Cardiac fibroblast (primary cell): ENCODE results near the gene LDB3.

ENCODE experiments used
- DNase-seq, 2 donors: peaks; one replicate each; pipeline versions ENCODE4 v3.0.0 to v3.0.0-alpha.2; 2010; ENCODE audit warnings: low read depth in 2 of 2
- H3K4me3 ChIP-seq, 2 donors: replicated peaks in 1 of 2; 1 replicate in 1 of 2; 2 replicates in 1 of 2; pipeline ENCODE4 v1.5.1; 2011; ENCODE audit warnings: low read depth in 2 of 2, low read length in 2 of 2, mild to moderate bottlenecking in 2 of 2, moderate library complexity in 1 of 2
- TF ChIP-seq, protein P1 (sequence below): IDR thresholded peaks from one replicate; pipeline ENCODE4 v1.5.1; 2011; ENCODE audit warnings: low read depth, mild to moderate bottlenecking, low read length, inconsistent platforms

Gene LDB3

DNA sequence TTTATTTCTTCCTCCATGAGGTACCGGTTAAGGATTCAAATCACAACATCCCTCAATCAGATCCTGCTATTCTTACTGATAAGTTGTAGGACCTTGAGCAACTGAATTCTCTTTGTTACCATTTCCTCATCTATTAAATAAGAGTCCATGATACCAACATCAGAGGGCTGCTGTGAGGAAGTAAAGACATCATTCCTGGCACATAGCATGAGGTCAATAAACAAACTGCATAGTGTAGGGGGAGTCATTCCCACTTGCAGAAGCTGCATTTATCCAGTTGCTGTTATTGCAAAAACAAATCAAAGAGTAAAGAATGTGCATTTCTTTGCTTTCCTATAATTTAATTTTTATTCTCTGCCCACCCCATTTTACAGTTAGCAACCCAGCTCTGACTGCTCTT lies 36.8 kb downstream of the LDB3 start:
- TF ChIP-seq, protein P1, sequence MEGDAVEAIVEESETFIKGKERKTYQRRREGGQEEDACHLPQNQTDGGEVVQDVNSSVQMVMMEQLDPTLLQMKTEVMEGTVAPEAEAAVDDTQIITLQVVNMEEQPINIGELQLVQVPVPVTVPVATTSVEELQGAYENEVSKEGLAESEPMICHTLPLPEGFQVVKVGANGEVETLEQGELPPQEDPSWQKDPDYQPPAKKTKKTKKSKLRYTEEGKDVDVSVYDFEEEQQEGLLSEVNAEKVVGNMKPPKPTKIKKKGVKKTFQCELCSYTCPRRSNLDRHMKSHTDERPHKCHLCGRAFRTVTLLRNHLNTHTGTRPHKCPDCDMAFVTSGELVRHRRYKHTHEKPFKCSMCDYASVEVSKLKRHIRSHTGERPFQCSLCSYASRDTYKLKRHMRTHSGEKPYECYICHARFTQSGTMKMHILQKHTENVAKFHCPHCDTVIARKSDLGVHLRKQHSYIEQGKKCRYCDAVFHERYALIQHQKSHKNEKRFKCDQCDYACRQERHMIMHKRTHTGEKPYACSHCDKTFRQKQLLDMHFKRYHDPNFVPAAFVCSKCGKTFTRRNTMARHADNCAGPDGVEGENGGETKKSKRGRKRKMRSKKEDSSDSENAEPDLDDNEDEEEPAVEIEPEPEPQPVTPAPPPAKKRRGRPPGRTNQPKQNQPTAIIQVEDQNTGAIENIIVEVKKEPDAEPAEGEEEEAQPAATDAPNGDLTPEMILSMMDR, result no peak
- H3K4me3 ChIP-seq, result no peak overlapping the region
- DNase-seq, result no peak

DNA sequence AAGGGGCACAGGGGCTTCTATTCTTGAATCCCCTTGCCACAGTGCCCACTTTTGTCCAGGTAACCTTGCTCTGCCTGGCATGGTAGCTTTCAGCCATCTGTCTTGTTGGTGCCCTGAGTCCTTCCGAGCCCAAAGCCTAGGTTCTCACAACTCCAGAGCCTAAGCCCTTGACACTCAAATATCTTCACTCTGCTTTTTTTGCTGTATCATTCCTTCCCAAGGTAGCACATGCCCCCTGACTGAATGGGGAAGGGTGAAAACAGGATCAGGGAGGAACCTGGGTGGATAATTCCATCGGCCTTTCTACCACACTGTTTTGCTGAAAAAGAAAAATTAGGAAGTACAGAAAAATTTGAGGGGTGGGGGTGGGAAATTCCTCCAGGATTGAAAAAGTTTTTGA lies 37.6 kb downstream of the LDB3 start:
- TF ChIP-seq, protein P1, result no peak
- DNase-seq, result no peak
- H3K4me3 ChIP-seq, result no peak overlapping the region

DNA sequence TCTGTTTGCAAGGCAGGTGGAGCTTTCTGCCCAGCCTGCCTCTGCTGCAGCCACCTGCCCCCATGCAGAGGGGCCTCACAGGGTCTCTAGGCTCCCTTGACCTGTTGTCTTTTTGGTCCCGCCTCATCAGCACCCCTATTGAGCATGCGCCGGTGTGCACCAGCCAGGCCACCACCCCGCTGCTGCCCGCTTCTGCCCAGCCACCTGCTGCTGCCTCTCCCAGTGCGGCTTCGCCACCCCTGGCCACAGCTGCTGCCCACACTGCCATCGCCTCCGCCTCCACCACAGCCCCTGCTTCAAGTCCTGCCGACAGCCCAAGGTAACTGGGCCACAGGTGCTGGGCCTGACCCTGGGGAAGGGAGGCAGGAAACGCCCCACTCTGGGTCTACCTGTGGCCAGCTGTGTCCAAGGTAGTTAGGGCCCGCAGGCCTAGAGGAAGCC lies 38.1 kb downstream of the LDB3 start:
- H3K4me3 ChIP-seq, result no peak overlapping the region
- TF ChIP-seq, protein P1, result no peak

DNA sequence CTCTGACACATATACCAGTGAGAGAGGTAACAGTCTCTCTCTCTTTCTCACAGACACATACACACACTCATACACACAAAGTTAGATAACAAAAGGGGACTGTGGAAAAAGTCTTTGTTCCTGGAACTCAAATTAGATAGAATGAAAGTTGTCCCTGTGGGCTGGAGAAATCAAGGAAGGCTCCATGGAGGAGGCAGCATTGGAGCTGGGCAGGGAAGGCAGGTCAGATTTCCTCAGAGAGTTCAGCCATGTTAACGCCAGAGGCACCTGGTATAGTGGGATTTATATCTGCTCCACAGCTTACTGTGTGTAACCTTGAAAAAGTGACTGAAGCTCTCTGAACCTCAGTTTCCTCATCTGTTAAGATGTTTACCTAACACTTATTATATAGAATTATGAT lies 38.7 kb downstream of the LDB3 start:
- no peak for DNase-seq
- TF ChIP-seq, protein P1, result no peak
- H3K4me3 ChIP-seq, result no peak overlapping the region

More for the DNA sequence above, 38.1 kb downstream of the LDB3 start:
- DNase-seq, result no peak

DNA sequence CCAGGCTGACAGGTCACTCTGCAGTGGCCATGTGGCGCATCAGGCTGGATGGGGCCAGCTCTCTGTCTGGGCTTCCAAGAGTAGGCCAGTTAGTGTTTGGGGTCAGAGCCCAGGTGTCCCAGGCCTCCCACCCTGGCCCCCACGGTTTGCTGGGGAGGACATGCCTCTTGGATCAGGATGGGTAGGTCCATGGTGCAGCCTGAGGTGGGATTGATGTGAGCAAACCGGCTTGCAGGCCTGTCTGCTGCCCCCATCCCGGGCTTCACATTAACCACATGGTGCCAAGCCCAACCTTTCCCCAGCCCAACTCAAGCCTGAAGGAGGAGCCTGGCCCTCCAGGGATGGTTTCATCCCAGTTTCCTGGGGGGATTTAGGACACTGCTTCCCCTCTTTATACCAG lies 39.2 kb downstream of the LDB3 start:
- no peak for DNase-seq
- TF ChIP-seq, protein P1, result no peak
- no peak overlapping the region for H3K4me3 ChIP-seq

DNA sequence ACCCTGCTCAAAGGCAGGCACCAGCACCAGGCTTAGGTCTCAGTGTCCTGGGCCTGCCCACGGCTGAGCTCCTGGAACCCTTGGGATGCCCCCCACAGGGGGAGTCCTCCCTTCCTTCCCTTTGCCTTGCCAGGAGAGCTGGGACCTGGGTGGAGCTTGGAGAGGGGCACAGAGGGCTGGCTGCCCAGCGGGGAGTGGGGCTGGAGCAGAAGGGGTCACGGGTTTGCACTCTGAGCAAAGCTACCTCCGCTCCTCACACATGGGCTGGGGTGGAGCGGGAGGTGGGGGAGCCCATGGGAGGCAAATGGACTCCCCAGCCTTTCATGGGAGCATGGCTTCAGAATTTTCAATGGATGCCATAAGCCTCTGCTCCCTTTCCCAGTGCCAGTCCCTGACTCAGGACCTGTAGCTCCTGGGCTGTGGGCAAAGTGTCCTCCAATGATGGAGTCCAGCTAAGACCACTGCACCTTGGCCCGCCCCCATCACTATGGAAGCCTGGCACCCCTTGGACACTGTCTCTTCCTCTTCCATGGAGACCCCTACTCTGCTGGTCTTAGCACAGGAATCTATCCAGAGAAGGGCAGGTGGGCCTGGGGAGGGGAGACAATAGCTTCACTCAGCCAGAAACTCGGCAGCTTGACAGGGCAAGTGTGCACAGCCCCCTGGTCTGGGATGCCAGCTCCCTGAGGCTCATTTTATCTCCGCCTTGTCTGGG lies 39.9 kb downstream of the LDB3 start:
- DNase-seq, result no peak
- H3K4me3 ChIP-seq, result no peak overlapping the region
- TF ChIP-seq, protein P1, result no peak
